Sigmoid colon (tissue), 4 donors: ENCODE data around the gene PLEKHB1.

ENCODE experiments used
- POLR2A ChIP-seq, 2 donors: fragments of 450-650 bp; IDR thresholded peaks; one replicate each; pipeline ENCODE4 v1.6.1; 2016; ENCODE audit warnings: antibody characterized with exemption in 2 of 2, mild to moderate bottlenecking in 2 of 2, moderate library complexity in 2 of 2
- POLR2AphosphoS5 ChIP-seq, 4 donors: sonication (generic); formaldehyde crosslinking; IDR thresholded peaks; one replicate each; pipeline ENCODE4 v1.6.1; 2017; ENCODE audit warnings: antibody characterized with exemption in 4 of 4
- TF ChIP-seq, protein P1 (sequence below), 4 experiments: fragments of 450-650 bp in 3 of 4; fragments of 200-600 bp in 1 of 4; IDR thresholded peaks; one replicate each; pipeline ENCODE4 v1.5.1; 2016 to 2019; ENCODE audit warnings: antibody characterized with exemption in 4 of 4, mild to moderate bottlenecking in 3 of 4, moderate library complexity in 2 of 4

GRCh38 chr11:73598719-73599379, 47.5 kb upstream of the PLEKHB1 start:
- TF ChIP-seq, protein P1, sequence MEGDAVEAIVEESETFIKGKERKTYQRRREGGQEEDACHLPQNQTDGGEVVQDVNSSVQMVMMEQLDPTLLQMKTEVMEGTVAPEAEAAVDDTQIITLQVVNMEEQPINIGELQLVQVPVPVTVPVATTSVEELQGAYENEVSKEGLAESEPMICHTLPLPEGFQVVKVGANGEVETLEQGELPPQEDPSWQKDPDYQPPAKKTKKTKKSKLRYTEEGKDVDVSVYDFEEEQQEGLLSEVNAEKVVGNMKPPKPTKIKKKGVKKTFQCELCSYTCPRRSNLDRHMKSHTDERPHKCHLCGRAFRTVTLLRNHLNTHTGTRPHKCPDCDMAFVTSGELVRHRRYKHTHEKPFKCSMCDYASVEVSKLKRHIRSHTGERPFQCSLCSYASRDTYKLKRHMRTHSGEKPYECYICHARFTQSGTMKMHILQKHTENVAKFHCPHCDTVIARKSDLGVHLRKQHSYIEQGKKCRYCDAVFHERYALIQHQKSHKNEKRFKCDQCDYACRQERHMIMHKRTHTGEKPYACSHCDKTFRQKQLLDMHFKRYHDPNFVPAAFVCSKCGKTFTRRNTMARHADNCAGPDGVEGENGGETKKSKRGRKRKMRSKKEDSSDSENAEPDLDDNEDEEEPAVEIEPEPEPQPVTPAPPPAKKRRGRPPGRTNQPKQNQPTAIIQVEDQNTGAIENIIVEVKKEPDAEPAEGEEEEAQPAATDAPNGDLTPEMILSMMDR (IDR thresholded peaks at IDR 0.05) = no peak
- TF ChIP-seq POLR2A (IDR thresholded peaks at IDR 0.05) = no peak
- TF ChIP-seq POLR2AphosphoS5 (IDR thresholded peaks at IDR 0.05) = no peak
